HG02885 (cell line): ENCODE measurements around the gene NRXN2.

Experiments
- ATAC-seq: cut with Tn5 transposase; IDR thresholded peaks from one replicate; pipeline ENCODE4 v1.9.1; 2021; ENCODE audit warnings: mild to moderate bottlenecking; ENCODE audit not compliant: unreplicated experiment, poor library complexity

NRXN2 gene

DNA sequence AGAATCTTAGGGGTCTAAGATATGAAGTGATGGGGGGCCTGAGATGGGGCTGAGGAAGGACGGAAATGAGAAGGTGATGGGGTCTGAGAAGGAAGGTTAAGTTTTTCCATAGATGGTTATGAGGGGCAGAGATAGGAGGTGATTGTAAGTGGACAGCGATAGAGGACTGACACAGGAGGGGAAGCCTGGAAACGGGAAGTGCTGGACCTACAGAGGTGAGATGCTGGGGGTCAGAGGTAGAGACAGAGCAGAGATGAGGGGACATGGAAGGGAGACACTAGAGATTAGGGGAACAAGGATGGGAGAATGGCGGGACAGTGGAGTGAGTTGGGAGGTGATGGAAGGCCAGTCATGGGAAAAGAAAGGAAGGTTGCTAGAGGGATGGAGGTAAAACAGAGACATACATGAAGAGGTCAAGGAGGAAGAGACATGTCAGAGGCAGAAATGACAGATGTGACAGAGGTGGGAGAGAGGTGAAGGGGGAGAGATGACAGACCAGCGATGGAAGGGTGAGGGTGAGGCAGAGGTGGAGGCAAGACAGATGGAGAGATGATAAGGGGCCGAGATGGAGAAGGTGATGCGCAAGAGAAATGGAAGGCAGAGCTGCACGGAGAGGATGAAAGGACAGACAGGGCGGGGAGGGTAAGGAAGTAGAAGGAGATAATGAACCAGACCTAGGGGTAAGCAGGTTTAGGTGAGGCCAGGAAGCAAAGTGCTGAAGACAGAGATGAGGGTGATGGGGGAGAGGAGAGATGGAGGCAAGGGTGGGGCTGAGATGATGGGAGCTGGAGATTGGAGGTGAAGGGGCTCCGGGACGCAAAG, 81.2 kb downstream of the NRXN2 start:
- no peak for ATAC-seq

DNA sequence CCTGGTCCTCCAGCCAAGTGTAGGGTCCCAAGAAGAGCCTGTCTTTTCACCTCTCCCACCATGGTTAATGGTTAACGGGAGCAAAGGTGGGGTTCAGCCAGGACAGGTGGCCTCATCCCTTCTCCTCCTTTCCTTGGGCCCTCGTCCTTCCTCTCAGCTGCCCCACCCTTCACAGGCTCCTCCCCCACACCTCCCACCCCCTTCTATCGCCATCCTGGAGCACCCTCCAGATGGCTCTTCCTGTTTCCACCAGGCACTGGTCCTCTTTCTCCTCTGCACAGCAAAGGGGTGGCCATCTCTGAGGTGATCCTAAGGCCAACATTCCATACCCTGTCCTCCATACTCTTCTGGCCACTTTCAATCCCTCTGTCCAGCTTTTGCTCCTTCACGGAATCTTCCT, 83.1 kb downstream of the NRXN2 start:
- ATAC-seq: no peak

DNA sequence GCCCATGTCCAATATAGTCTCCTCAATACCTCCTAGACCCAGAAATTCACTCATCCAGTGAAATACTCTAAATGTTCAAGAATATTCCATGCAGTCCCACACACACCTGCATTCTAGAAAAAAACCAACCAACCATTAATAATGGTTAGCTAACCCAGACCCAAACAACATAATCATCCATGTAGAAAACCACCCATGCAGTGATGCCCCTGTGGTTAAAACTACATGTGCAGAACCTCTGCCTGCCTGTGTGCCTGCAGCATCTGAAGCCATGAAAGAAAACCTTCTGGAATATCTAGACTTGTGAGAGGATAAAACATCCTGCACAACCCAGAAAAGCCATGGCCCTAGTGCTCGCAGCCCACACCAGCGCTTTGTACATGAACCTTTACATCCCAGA, 84.2 kb downstream of the NRXN2 start:
- ATAC-seq: no peak

DNA sequence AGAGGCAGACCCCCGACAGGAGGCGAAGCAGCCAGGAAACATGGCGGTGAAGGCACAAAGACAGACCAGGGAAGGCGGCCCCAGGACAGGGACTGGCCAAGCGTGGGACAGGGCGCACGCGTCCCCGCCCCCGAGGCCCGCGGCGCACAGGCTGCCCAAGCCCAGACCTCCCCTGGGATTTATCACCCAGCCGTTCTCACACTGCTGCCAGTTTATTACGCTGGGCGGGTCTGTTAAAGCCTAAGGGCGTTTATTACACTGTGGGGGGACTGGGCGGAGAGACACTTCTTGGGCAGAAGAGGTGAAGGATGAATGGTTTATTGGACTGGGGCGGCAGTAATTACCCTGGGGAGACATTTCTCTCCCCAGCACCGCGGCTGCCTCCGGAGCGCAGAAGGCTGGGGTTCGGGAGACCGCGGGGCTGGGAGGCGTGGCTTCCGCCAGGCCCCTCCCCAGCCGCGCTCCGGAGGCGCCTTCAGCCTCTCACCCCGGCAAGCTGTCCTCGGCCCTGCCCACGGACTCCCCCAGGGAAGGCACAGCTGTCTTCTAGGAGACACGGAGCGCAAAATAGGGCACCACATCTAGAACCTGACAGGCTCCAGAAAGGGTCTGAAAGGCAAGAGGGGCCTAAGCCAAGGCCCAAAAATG, 84.9 kb downstream of the NRXN2 start:
- ATAC-seq: no peak

DNA sequence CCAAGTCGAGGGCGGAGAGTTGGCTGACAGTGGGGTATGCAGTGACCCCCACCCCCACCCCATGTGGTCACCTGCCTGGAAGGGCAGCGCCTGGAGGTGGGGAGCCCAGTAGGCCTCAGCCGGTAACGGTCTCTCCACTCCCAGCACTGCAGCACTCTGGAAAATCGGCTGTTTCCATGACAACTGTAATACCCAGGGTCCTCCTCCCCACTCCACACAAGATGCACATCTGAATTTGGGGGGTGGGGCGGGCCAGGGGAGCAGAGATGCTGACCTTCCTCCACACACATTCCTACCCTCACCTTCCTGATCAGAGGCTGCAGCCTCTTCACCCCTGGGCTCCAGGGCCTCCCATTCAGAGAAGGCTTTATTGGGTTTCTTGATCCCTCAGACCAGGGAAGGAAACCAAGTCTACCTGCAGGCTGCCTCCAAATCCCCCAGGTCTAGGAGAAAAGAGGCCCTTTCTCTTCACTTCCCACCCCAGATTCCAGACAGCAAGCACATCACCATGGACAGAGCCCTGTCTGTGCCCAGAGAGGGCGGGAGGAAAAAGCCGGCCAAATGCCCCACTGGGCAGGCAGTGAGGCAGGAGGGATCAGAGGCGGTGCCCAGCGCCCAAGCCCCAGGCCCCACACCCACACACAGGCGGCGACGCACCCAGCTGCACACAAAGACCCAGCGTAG, 85.5 kb downstream of the NRXN2 start:
- no peak for ATAC-seq

DNA sequence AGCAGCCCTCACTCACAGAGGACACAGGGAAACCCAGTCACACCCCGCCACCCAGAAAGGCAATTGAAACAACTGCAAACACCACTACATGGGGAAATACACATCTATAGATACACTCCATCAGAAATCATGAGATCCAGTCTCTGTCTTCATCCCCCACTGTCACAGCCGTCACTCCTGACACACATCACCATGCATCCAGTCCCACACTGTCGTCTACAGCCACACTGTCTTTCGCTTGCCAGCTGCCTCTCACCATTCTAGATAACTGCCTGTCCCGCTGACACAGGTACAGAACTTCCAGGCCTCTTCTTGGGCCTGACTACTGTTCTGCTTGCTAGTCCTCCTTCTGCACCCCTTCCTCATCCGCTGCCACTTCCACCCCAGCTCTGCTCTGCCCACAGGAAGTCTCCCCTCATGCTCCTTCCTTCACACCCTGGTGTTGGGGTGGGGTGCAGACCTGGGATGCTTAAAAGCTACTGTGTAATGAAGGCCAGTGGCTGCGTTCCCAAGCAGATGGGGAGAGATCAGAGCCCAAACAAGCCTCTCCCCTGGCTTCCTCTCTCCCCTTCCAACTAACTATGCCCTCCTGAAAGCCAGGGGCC, 89.3 kb downstream of the NRXN2 start:
- no peak for ATAC-seq

DNA sequence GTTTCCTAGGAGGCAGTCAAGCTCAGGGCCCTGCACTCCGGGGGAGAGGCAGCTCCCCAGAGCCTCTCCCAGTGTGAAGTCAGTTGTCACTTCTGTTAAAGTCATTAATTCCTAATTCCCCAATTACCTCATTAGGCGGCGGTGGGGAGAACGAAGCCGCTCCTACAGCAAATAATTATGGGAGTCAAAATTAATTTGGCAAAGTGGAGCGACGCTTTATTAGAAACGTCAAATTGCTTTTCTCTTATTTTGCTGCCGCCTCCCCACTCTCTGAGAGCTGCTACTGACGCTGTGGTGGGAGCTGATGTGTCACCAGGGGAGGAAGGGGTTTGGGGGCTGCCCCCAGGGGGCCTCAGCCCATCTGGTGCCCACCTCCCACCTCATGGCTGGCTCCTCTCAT, 90.3 kb downstream of the NRXN2 start:
- no peak for ATAC-seq

DNA sequence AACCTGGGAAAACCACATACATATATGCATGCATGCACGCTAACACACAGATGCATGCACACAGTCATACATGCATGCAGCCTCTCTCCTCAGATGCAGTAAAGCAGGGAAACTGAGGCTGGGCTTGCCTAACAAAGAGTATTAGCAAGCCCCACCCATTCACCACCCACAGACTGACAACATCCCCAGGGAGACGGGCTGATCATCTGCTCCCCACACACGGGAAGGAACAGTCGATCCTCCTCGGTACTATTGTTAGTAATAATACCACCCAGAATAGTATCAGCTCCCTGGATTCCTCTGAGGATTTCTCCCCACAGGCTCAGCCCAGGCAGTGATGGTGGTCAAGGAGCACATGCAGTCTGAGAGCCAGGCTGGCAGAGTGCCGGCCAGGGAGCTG, 90.8 kb downstream of the NRXN2 start:
- ATAC-seq: no peak

DNA sequence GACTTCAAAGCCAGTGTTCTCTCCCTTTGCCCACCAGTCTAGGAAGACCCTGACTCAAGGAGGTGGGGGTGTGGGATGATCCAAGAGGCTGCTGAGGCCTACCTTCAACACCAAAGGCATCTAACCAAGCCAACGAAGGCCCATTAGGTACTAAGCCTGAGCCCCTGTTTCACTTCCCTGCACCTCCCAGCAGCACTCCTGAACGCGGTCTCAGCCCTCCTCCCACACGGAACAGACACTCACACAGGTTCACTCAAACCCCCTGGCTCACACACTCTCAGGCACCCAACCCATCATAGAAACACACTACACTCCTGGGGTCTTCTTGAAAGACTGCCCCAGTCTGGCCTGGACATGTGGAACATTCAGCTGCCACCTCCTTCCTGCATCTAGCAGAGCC, 91.3 kb downstream of the NRXN2 start:
- ATAC-seq: no peak

DNA sequence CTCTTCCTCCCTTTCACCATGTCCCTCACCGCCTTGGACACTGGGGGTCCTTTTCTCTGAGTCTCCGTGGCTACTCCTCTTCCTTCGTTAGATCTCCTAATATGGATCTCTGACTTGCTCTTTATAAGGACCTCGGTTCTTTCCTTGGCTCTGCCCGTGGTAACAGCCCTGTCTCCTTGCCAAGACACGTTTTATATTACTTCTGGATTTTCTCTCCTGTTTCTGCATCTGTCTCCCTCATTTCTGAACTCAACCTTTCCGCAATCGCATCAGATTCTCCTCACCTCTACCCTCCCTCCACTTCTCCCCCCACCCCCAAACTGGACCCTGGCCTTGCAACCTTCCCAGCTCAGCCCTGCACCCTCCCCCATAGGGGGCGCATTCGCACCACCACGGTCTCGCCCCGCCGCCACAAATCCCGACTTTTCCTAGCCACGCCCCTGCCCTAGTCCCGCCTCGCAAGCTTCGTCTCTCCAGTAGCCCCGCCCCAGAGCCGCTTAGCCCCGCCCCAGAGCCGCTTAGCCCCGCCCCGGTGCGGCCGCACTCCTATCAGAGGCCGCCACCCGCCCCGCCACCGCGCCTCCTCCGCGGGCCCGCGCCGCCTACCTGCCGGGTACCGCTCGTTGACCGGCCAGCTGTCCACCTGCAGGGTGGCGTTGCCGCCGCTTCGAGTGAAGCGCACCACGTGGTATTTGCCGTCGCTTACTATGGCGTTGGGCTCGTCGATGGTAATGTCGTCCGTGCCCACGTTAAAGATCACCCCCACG, 93.0 kb downstream of the NRXN2 start:
- no peak for ATAC-seq

DNA sequence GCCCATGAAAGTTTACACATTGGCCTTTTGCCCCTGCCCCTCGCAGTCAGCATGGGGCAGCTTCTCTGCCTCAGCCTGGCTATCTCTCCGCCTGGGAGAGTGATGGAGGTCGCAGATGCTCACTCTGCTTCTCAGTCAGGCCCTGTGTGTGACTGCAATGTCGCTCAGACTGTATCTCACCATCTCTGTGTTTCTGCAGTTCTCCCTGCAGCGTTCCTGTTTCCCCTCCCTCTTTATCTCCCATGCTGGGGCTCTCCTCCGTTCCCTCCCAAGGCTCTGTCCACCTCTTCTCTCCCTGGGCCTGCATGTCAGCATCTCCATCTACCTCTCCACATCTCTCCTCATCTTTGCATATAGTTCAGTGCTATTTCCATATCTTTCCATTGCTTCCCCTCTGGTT, 93.9 kb downstream of the NRXN2 start:
- ATAC-seq: no peak

DNA sequence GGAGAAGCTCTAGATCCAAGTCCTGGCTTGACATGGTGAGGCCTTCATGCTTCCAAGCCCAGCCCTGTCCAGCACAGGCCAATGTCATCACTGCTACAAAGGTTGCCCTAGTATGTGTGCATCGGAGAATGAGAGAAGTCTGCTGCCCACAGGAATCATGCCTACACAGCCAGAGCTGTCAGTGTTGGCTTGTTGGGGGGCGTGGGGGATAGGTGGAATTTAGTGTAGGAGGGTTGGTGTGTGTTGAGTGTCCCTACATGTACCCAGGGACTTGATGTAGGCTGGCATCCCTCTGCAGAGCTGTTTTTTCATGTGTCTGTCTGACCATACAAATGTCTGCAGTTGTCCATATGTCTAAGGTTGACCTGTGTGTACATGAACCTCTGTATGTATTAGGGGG, 94.4 kb downstream of the NRXN2 start:
- no peak for ATAC-seq

DNA sequence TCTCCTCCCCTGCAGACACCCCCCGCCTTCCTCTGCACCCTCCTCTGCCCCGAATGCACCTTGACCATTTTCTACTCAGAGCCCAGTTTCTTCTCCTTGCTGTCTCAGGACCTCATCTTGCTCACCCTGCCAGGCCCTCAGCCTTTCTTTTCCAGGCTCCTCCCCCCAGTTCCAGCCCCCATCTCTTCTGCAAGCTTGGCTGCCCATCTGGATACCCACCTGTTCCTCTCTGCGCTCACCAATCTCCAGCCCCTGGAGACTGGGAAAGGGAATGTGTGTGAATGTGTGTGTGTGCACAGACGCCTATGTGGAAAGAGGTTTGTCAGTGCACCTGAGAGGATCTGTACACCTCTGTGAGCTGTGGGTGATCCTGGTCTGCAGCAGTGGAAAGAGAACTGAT, 95.6 kb downstream of the NRXN2 start:
- no peak for ATAC-seq

DNA sequence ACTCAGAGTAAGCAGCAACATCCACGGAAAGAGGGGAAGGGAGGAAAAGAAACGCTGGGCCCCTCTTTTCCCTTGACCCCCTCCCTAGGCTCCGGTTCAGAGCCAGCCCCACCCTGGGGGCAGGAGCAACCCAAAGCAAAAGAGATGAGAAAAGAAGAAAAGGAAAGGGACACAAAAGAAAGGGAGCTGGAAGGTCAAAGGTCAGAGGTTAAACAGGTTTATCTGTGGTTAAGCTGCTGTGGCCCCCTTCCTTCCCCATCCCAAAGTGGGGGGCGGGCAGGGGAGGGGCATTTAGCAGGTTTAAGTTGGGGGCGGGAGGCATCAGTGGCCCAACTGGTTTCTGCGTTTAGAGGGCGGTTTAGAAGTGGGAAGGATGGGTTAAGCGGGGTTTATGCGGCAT, 96.4 kb downstream of the NRXN2 start:
- no peak for ATAC-seq

DNA sequence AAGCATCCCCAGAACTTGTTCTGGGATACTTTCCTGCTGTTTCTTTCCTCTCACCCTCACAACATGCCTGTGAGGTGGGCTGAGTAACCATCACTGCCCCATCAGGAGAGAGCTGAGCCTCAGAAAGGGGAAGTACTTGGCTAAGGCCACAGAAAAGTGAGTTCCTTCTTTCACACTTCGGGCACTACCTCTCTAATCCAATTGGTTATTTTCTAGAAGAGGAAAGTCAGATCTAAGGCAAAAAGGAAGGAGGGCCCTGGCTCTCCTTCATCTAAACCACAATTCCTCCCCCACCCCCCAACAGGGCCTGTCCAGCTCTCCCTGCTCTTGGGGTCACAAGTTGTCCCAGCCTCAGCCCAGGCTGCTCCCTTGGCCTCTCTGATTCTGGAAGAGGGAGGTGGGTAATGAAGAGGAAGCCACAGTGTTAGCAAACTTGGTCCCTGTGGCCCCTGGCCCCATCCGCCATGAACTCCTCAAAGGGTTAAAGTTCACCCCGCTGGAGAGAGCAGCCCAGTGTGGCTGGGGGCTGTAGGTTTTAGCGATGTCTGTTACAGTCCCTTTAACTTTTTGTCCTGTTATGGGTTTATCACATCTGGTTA, 98.0 kb downstream of the NRXN2 start:
- no peak for ATAC-seq

DNA sequence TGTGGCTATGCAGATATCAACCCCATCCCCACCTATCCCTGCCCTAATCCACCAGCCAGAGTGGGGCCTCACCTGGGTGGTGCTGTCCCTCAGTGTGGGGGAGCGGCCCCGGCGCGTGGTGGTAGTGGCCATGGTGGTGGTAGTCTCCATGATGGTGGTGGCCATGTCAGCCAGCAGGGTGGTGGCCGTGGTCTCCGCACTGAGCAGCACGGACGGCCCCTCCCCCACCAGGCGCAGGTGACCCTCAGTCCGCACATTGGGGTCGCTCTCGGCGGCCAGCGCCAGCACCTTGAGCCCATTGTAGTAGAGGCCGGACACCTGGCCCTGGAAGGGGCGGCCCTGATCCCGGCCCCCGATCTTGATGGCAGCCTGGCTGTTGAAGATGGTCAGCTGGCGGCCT, 100.3 kb downstream of the NRXN2 start:
- no peak for ATAC-seq

DNA sequence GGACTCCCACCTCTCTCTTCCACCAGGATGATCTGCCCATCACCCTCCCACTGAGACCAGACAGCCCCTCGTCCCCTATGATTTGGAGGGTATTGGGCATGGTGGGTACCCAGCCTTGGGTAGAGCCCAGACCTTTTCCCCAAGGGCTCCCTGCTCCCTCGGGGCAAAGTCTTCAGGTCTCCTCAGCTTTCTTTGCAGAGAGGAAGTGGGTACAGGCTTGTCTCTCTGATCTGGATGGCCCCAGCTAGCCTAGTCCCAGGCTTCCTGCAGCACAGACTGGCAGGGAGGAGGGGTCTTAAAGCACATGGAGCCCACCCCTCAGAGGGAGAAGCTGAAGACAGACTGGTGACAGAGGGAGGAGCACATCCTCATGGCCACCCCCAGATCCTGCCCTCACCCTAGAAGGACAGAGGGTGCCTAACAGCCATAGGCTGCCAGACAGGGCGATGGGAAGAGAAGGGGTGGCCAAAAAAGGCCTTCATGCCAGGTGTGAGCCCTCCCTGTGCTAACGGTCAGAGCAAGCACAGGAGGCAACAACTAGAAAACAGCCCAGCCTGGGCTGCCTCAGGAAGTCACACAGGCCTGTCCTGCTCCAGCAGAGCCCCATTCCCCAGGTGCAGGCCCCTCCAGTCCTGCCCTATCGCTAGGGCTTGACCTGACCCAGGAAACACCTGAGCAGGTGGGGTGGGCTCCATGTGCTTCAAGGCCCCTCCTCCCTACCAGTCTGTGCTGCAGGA, 101.5 kb downstream of the NRXN2 start:
- ATAC-seq: no peak

DNA sequence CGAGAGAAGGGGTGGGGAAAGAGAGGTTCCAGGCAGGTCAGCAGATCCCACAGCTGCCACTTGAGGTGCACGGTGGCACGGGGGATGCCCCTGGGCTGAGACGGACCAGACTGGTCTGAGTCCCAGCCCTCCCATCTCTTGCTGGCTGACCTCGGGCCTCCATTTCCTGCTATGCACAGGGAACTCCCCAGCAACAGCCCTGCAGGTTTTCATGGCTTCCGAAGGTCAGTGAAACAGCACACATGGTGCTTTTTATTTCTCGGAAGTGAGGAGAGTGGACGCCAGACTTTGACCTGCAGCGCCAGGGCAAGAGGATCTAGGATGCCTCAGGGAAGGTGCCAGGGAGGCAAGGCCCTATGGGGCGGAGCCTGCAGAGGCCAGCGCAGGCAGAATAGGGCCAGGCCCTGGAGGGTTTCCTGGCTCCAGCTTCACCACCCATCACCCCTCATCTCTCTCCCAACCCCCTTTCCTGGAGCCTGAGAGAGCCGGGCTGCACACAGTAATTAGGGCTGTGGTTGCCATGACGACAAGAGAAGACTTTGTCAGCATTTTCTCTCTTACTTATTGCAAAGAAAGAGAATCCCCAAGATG, 102.5 kb downstream of the NRXN2 start:
- ATAC-seq: no peak

DNA sequence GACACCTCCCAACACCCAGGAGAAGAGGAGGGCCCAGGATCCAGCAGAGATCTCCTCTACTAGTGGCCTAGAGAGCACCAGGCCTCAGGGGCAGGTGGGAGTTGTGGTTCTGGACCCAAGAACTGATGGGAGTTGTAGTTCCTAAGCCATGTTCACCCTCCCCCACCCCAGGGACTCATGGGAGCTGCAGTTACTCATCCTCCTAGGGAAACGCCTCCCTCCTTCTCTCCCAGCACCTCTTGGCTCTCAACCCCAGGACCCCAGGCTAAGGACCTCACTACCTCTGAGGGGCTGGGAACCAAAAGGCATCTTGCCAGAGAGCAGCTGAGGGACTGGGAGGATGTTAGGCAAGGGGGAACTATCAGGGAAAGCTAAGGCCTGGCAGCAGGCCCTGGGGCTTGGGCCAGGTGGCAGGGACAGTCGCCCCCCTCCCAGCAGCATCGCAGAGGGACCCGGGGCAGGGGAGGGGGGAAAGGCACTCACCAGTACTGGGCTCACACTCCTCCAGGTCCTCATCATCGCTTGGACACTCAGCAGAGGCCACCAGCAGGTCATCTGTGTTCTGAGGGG, 103.1 kb downstream of the NRXN2 start:
- ATAC-seq: no peak
